ENCODE results near the gene GNB3. TPM values are rescaled to one million over a fixed set of nuclear protein-coding genes. Genes with fewer than 3 reads are reported as not detected.

Gene GNB3
- total and polyA plus RNA-seq, 9 of the 15 experiments (the other 6 are each of a cell fraction or from before 2014, with no cell fraction given): 1.4 to 5.8 (median 2.0) TPM

DNA sequence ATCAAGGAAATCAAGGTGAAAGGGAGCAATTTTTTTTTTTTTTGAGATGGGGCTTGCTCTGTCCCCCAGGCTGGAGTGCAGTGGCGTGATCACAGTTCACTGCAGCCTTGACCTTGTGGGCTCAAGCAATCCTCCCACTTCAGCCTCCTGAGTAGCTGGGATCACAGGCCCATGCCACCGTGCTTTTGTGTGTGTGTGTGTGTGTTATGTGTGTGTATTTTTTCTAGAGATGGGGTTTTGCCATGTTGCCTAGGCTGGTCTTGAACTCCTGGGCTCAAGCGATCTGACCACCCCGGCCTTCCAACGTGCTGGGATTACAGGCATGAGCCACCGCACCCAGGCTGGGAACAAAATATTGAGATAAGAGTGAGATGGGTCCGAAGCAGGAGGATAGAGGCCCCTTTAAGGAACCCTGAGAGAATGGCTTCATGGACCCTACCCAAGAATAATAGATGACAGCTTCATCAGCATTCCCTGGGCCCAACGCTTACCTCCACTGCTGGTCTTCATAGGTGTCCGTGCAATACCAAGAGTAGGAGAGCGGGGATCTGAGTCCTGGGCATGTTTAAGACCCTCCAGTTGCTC, 9.3 kb downstream of the GNB3 start:
- H2AFZ ChIP-seq (ENCODE audit: low read depth, low read length): no peak overlapping the region
- intact Hi-C loops (cut with micrococcal nuclease): no loop called here
- no peaks in the 10 kb centered on the region for H3K9me3 ChIP-seq (replicated peaks; ENCODE audit: control insufficient read depth, insufficient read depth, low read depth, low read length)
- WGBS (ENCODE audit: insufficient coverage, low coverage, missing lambda C conversion rate): 13% methylated on average over 10 of the region's 10 CpGs
- ChIA-PET POLR2A (interaction anchor here (0.6 to 7.4 kb wide), 7 partner anchors 9 to 186 kb away, joined by 3 to 174 read pairs (median 5); partner anchors contain the start of genes C12orf57, GNB3, SPSB2 and TPI1), CTCF (ENCODE audit: low intra/inter-chr PET ratio) (no interaction called here)
- DNase-seq (ENCODE audit: extremely low read depth in 1 of 4, low spot score in 3 of 4): no peak
- peak overlapping the region; percentile 79 for H3K4me3 ChIP-seq
- BruUV-seq (replicated peaks): no TSS peak
- ATAC-seq: no peak
- H3K27me3 ChIP-seq (ENCODE audit: control insufficient read depth in 2 of 2, insufficient read depth in 2 of 2, low read length in 2 of 2): no peaks in the 10 kb centered on the region
- peaks cover 3% of the 10 kb centered on the region for H3K9me1 ChIP-seq (ENCODE audit: control insufficient read depth, insufficient read depth, low read length)
- H3K4me2 ChIP-seq (ENCODE audit: insufficient read depth, low read length): peak overlapping the region; percentile 88
- H3K9ac ChIP-seq (ENCODE audit: insufficient read depth in 1 of 2, low read depth in 2 of 2, low read length in 2 of 2): peak overlapping the region; percentile 89 to 96
- peaks cover 67% of the 10 kb centered on the region; the same call in 2 of the 3 replicates for H3K36me3 ChIP-seq (ENCODE audit: control insufficient read depth, insufficient read depth, low read length)
- H3K4me1 ChIP-seq (replicated peaks in 1 of 2; ENCODE audit: control insufficient read depth in 2 of 2, insufficient read depth in 2 of 2, low read length in 2 of 2): peaks cover 17 to 18% of the 10 kb centered on the region in 2 experiments; a peak in 4 of 5 replicates
- FAIRE-seq: no peak
- H3K27ac ChIP-seq (ENCODE audit: extremely low read depth, low read depth, low read length): peak overlapping the region; percentile 87
- in situ Hi-C loops (cut with MboI): no loop called here
- H3K79me2 ChIP-seq (ENCODE audit: control insufficient read depth, insufficient read depth, low read length): peaks cover 50% of the 10 kb centered on the region
- H4K20me1 ChIP-seq (replicated peaks; ENCODE audit: control insufficient read depth, insufficient read depth, low read length): no peaks in the 10 kb centered on the region; the same call in 1 of the 2 replicates
- TF ChIP-seq, protein P1, sequence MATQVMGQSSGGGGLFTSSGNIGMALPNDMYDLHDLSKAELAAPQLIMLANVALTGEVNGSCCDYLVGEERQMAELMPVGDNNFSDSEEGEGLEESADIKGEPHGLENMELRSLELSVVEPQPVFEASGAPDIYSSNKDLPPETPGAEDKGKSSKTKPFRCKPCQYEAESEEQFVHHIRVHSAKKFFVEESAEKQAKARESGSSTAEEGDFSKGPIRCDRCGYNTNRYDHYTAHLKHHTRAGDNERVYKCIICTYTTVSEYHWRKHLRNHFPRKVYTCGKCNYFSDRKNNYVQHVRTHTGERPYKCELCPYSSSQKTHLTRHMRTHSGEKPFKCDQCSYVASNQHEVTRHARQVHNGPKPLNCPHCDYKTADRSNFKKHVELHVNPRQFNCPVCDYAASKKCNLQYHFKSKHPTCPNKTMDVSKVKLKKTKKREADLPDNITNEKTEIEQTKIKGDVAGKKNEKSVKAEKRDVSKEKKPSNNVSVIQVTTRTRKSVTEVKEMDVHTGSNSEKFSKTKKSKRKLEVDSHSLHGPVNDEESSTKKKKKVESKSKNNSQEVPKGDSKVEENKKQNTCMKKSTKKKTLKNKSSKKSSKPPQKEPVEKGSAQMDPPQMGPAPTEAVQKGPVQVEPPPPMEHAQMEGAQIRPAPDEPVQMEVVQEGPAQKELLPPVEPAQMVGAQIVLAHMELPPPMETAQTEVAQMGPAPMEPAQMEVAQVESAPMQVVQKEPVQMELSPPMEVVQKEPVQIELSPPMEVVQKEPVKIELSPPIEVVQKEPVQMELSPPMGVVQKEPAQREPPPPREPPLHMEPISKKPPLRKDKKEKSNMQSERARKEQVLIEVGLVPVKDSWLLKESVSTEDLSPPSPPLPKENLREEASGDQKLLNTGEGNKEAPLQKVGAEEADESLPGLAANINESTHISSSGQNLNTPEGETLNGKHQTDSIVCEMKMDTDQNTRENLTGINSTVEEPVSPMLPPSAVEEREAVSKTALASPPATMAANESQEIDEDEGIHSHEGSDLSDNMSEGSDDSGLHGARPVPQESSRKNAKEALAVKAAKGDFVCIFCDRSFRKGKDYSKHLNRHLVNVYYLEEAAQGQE (IDR thresholded peaks at IDR 0.05; ENCODE audit: borderline replicate concordance): no peak
- TF ChIP-seq, protein P1 (CRISPR knock-in tag; IDR thresholded peaks at IDR 0.05; ENCODE audit: low read depth): no peak
- TF ChIP-seq, protein P2, sequence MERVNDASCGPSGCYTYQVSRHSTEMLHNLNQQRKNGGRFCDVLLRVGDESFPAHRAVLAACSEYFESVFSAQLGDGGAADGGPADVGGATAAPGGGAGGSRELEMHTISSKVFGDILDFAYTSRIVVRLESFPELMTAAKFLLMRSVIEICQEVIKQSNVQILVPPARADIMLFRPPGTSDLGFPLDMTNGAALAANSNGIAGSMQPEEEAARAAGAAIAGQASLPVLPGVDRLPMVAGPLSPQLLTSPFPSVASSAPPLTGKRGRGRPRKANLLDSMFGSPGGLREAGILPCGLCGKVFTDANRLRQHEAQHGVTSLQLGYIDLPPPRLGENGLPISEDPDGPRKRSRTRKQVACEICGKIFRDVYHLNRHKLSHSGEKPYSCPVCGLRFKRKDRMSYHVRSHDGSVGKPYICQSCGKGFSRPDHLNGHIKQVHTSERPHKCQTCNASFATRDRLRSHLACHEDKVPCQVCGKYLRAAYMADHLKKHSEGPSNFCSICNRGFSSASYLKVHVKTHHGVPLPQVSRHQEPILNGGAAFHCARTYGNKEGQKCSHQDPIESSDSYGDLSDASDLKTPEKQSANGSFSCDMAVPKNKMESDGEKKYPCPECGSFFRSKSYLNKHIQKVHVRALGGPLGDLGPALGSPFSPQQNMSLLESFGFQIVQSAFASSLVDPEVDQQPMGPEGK (CRISPR knock-in tag; IDR thresholded peaks at IDR 0.05; ENCODE audit: borderline replicate concordance): no peak
- TF ChIP-seq YY1 (IDR thresholded peaks at IDR 0.05; ENCODE audit: borderline replicate concordance in 1 of 3, control insufficient read depth in 1 of 3, extremely low read depth in 1 of 3, insufficient read depth in 3 of 3, insufficient read length in 1 of 3, insufficient replicate concordance in 2 of 3, low read depth in 1 of 3, low read length in 2 of 3): no peak
- no peak for TF ChIP-seq PHTF2 (CRISPR knock-in tag; IDR thresholded peaks at IDR 0.05)
- TF ChIP-seq FOXM1 (IDR thresholded peaks at IDR 0.05; ENCODE audit: low read depth): no peak
- no peak for TF ChIP-seq FOXM1 (CRISPR knock-in tag; IDR thresholded peaks at IDR 0.05; ENCODE audit: low read depth)
- no peak for TF ChIP-seq BRF1 (IDR thresholded peaks at IDR 0.05; ENCODE audit: borderline replicate concordance, extremely low read depth, insufficient read length)
- TF ChIP-seq, protein P3, sequence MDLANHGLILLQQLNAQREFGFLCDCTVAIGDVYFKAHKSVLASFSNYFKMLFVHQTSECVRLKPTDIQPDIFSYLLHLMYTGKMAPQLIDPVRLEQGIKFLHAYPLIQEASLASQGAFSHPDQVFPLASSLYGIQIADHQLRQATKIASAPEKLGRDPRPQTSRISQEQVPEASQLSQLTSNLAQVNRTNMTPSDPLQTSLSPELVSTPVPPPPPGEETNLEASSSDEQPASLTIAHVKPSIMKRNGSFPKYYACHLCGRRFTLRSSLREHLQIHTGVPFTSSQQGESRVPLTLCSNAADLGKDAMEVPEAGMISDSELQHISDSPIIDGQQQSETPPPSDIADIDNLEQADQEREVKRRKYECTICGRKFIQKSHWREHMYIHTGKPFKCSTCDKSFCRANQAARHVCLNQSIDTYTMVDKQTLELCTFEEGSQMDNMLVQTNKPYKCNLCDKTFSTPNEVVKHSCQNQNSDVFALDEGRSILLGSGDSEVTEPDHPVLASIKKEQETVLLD (IDR thresholded peaks at IDR 0.05): no peak

Data from K562 (cell line).